Measurements from ENCODE around the gene FLCN.

GRCh38 chr17:17172990-17173389 lies 64.0 kb downstream of the FLCN start:
- no peak for TF ChIP-seq MXI1 (IDR thresholded peaks at IDR 0.05; ENCODE audit: low read depth, low read length)
- no peak for TF ChIP-seq ZNF274 (IDR thresholded peaks at IDR 0.05; ENCODE audit: insufficient read depth, insufficient read length)
- TF ChIP-seq CTCF (IDR thresholded peaks at IDR 0.05 in 2 of 3, conservative IDR thresholded peaks at IDR 0.05 in 1 of 3; ENCODE audit: control insufficient read depth in 2 of 3, extremely low read depth in 1 of 3, insufficient read depth in 1 of 3, low read depth in 3 of 3, low read length in 3 of 3) = no peak
- no peak for TF ChIP-seq PKNOX1 (IDR thresholded peaks at IDR 0.05)
- TF ChIP-seq KDM1A (IDR thresholded peaks at IDR 0.05; ENCODE audit: borderline replicate concordance) = no peak
- TF ChIP-seq BCL11A (IDR thresholded peaks at IDR 0.05; ENCODE audit: low read depth, low read length) = no peak
